ENCODE data around the gene RANBP1.

GRCh38 chr22:20093418-20094196, 22.3 kb upstream of the RANBP1 start:
- TF ChIP-seq, protein P1, sequence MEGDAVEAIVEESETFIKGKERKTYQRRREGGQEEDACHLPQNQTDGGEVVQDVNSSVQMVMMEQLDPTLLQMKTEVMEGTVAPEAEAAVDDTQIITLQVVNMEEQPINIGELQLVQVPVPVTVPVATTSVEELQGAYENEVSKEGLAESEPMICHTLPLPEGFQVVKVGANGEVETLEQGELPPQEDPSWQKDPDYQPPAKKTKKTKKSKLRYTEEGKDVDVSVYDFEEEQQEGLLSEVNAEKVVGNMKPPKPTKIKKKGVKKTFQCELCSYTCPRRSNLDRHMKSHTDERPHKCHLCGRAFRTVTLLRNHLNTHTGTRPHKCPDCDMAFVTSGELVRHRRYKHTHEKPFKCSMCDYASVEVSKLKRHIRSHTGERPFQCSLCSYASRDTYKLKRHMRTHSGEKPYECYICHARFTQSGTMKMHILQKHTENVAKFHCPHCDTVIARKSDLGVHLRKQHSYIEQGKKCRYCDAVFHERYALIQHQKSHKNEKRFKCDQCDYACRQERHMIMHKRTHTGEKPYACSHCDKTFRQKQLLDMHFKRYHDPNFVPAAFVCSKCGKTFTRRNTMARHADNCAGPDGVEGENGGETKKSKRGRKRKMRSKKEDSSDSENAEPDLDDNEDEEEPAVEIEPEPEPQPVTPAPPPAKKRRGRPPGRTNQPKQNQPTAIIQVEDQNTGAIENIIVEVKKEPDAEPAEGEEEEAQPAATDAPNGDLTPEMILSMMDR (IDR thresholded peaks at IDR 0.05), result no peak
- TF ChIP-seq POLR2A (IDR thresholded peaks at IDR 0.05), result no peak

Measured in adrenal gland (tissue), 5 donors.